Embryonic facial prominence (tissue), 1 donor: ENCODE measurements around the gene MAP6.

Source experiments
- DNase-seq: peaks from one replicate; pipeline ENCODE4 v3.0.0-alpha.2; 2016; ENCODE audit errors: extremely low spot score

The MAP6 gene

GRCh38 chr11:75568616-75569219, 100.1 kb downstream of the MAP6 start:
- DNase-seq: no peak

- no peak for DNase-seq
These were observed 100.9 kb downstream of the MAP6 start for GRCh38 chr11:75567971-75568370.

DNA sequence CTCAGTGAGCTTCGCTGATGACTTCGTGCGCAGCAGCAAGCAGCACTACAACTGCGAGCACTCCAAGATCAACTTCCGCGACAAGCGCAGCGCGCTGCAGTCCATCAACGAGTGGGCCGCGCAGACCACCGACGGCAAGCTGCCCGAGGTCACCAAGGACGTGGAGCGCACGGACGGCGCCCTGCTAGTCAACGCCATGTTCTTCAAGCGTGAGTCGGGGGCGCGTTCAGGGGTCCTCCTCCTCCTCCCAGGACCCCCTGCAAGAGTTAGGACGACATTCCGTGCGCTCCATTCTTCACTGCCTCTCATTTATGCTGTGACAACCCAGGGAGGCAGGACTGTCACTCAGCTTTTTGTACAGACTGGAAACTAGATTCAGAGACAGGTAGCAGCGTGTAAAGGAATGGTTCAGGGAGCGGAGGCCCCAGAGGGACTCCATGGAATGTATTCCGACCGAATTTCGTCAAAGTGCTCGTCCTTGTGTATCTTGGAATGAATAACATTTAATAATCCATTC, 102.0 kb downstream of the MAP6 start:
- no peak for DNase-seq

DNA sequence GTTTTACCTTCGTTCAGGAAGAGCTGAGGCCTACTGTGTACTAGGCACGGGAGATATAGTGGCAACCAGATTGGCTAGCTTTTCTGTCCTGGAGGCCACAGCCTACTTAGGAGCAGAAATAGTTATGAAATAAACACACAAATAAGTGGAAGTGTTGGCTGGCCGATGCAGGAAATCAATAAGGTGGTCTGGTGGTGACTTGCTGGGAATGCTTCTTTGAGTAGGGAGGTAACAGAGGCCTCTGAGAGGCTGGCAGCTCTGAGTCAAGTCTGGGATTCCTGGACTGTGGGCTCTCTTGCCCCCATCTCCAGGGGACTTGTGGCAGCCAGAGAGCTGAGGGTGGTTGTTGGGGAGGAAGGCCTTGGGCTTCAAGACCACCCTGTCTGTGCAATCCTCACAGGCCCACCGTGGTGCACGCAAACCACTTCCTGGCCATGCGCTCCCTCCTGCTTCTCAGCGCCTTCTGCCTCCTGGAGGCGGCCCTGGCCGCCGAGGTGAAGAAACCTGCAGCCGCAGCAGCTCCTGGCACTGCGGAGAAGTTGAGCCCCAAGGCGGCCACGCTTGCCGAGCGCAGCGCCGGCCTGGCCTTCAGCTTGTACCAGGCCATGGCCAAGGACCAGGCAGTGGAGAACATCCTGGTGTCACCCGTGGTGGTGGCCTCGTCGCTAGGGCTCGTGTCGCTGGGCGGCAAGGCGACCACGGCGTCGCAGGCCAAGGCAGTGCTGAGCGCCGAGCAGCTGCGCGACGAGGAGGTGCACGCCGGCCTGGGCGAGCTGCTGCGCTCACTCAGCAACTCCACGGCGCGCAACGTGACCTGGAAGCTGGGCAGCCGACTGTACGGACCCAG, 102.7 kb downstream of the MAP6 start:
- DNase-seq: no peak

GRCh38 chr11:75565221-75565814, 103.5 kb downstream of the MAP6 start:
- DNase-seq: no peak

DNA sequence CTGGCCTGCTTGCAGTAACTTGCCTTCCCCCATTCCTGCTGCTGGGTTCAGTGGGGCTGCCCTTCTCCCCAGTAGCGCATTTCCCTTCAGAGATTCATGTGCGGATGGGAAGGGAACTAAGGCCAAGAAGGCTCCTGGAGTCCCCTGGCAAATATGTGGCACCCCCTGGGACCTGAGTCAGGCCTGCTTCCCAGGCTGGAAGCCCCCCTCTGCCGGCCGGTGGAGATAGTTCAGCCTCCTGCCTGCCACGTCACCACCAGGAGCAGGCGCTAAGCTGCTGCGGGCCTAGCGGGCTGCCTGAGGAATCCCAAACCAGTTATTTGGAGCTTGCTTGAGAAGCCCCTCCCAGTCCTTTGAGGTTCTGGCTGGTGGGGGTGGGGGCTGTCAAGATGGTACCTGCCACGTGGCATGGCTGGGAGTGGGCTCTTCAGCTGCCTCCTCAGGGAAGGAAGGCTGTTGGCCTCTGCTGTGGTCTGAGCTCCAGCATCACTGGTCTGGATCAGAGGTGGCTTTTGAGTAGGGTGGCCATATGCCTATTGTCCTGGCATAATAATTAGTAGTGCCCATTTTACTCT, 104.8 kb downstream of the MAP6 start:
- DNase-seq: peak; percentile 58

DNA sequence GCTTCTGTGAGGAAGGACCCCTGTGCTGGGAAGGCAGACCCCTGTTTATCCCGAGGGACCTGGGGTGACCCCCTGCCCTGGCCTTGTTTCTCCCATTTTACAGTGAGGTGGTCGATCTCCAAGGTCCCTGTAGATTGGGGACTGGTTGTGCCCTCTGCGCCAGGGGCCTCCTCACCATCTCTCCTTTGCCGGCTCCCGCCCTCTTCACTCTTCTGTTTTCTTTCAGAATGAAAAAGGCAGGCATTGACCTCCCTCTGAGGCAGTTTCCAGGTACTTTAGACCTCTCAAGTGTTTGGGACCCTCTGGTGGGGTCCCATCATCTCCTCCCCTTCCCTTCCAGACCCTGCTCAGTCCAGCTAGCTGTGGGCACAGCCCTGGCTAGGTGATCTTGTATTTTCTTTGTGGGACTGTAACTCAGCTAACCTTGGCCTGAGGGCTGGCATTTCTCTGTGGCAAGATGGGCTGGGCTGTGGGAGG, 105.3 kb downstream of the MAP6 start:
- no peak for DNase-seq

GRCh38 chr11:75562836-75563484, 105.9 kb downstream of the MAP6 start:
- DNase-seq: peak; percentile 44

GRCh38 chr11:75562048-75562835, 106.6 kb downstream of the MAP6 start, which contains the start of gene SERPINH1:
Gene SERPINH1 (plus strand): TSS chr11:75562253. CDS start chr11:75566350, 4,097 bp downstream.
- peak; percentile 82 for DNase-seq

GRCh38 chr11:75561426-75562047, 107.3 kb downstream of the MAP6 start:
- no peak for DNase-seq

GRCh38 chr11:75560644-75561043, 108.2 kb downstream of the MAP6 start:
- DNase-seq: no peak

DNA sequence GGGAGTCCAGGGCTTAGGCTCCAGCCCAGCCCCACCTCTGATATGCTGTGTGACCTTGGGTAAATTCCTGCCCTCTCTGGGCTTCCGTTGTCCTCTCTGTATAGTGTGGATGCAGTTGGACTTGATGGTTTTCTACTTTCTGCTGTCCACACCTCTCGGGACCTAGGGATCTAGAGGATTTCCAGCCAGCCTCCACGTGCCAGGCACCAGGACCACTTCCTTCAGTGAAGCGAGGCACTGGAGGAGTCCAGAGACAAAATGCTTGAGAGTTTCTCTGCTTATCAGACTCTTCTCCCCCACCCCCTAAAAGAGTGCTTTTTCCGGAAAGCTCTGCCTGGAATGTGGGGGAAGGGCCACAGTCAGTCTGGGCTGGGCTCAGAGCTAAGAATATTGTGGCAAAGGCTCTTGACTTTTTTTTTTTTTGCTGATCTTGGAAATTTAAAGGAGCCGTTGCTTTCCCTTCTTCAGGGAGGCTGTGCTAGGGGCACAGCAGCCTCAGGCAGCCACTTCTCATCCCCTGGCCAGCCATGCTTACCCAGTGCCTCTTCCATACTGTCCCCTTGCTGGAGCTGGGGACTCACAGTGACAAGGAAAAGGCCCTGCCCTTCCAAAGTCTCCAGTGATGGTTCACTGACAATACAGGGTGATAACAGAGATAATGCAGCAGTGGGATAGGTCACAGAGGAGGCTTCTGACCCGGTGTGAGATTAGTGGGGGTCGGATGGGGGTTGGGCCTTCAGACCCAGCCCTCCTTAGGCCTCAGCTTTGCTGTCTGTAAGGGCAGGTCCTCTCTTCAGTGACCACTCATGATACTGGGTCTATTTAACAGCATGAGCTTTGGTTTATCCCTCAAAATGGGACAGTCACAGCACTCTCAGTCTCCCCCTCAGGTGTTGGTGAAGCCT, 109.6 kb downstream of the MAP6 start:
- peak; percentile 66 for DNase-seq

- peak; percentile 47 for DNase-seq
These were observed 111.0 kb downstream of the MAP6 start for GRCh38 chr11:75557666-75558494.

DNA sequence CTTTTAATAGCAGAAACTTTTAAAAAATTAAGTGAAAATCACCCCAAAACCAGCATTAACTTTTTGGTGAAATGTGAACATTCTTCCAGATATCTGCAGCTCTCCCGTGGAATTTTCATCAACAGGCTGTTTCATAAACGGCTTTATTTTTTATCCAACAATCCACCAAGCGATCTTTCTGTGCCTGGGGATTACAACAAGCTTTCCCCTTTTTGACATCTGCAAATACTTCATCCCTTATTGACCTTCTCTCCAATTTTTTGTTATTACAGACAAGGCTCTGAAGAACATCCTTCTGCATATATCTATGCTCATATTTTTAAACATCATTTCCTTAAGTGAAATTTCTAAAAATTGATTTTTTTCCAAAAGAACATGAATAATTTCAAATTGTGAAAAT, 112.6 kb downstream of the MAP6 start:
- DNase-seq: no peak

DNA sequence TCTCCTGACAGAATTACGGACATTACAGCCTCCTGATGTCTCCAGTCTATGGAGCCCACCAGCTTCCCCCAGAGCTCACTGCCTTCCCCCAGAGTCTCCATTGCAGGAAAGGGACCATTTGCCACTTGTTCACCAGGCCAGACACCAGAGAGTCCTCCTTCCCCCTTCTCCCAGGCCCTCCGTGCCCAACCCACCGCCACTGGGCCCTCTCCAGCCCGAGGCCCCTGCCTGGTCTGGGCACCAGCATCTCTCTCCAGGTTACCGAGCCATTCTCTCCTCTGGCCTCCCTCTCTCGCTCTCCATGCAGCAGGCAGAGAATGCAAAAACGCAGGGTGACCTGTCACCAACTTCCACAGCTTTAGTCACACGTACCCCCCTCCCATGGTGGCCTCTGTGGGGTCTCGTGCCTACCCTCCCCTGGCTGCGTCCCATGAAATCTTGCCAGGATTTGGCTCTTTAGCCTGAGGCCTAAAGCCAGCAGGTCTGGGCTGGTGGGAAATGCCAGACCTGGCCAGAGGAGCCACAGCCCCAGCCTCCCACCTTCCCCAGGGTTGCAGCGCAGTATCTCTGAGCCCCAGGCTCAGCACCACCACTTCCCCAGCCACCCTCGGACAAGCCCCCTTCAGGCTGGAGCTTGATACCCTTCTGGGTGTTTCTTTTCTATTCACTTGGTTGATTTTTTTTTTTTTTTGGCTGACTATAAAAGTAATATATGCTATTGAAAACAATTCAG, 113.6 kb downstream of the MAP6 start:
- DNase-seq: no peak

DNA sequence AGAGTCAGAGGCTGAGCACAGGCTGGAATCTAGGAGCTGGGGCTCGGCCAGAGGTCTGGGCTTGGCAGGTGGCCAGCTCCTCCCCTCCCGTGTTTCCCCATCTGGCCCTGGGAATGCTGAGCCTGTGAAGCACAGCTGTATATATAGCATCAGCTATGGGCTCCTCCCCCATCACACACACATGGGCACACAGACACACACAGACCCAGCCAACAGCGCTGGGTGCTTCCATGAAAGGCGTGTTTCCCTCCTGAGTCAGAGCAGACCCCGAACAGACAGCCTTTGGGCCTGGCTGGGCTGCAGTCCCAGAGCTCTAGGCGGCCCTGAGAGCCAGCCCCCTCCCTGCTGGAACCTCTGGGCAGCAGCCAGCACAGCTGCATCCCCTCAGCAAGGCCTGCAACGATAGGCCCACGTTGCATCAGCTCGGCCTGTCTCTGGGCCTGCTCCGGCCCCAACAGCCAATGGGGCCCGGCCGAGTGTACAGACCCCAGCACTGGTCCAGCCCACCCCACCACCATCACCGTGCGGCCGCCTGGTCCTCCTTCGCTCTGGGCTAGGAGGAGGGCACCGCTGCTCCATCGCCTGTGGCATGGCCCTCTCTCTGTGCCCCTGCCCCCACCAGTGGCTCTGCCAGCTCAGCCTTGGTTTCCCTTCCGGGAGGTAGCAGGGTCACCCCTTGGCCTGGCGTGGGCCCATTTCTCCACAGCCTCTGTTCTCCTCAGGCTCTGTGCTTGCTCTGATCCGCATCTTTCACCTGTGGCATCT, 114.4 kb downstream of the MAP6 start:
- peak; percentile 89 for DNase-seq

DNA sequence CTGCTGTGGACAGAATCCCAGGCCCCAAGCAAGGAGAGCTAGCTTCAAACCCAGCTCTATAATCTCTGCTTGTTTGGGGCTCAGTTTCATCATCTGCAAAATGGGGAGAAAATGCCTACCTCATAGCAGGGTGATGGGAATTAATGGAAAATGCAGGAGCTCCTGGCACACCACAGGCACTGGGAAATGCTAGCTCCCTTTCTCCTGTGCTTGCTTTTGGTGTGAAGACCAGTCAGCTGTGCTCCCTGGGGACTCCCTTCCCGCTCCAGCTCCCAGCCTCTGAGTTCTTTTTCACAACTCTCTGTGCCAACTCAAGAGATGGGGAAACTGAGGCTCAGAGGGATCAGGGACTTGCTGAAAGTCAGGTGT, 115.0 kb downstream of the MAP6 start:
- DNase-seq: no peak
